ENCODE measurements around the gene ARHGDIA. TPM values are rescaled to one million over a fixed set of nuclear protein-coding genes. Genes with fewer than 3 reads are reported as not detected.

The ARHGDIA gene
- total RNA-seq, 6 experiments from 2014 or later: 758 to 1,040 (median 908) TPM

DNA sequence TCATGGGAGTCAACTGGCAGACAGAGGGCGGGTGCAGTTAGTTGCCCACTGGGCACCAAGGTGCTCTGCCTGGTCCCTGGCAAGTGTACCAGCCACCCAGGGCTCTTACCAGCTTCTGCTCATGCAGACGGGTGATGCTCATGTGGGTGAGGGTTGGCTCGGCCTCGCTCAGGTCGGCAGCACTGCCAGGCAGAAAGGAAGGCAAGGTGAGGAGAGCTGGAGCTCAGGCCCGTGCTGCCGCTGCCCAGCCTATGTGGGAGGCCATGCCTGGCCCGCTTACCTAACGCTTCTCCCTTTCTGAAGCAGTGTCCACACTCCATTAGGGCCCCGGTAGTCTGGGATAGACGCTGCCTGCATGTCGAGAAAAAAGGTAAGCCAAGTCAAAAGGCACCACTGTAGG lies 44.2 kb upstream of the ARHGDIA start:
- Mint-ChIP-seq H3K4me1 (ENCODE audit: low read depth) (peaks cover 27% of the 10 kb centered on the region), H3K9me3 (no peaks in the 10 kb centered on the region), H3K27ac (no peak overlapping the region), H3K4me3 (no peak overlapping the region), H3K27me3 (ENCODE audit: insufficient read depth) (no peaks in the 10 kb centered on the region; the same call in 1 of the 2 replicates), H3K36me3 (ENCODE audit: low read depth) (peaks cover 44% of the 10 kb centered on the region)
- no peak for TF ChIP-seq CTCF (IDR thresholded peaks at IDR 0.05)
- no peak for DNase-seq

GRCh38 chr17:81914103-81914850 lies 43.1 kb upstream of the ARHGDIA start:
- H3K4me1 Mint-ChIP-seq (ENCODE audit: low read depth): peaks cover 24% of the 10 kb centered on the region
- H3K9me3 Mint-ChIP-seq: no peaks in the 10 kb centered on the region
- no peak overlapping the region for H3K27ac Mint-ChIP-seq
- DNase-seq: no peak
- no peaks in the 10 kb centered on the region; the same call in 1 of the 2 replicates for H3K27me3 Mint-ChIP-seq (ENCODE audit: insufficient read depth)
- H3K4me3 Mint-ChIP-seq: no peak overlapping the region
- no peak for TF ChIP-seq CTCF (IDR thresholded peaks at IDR 0.05)
- peaks cover 40% of the 10 kb centered on the region for H3K36me3 Mint-ChIP-seq (ENCODE audit: low read depth)

DNA sequence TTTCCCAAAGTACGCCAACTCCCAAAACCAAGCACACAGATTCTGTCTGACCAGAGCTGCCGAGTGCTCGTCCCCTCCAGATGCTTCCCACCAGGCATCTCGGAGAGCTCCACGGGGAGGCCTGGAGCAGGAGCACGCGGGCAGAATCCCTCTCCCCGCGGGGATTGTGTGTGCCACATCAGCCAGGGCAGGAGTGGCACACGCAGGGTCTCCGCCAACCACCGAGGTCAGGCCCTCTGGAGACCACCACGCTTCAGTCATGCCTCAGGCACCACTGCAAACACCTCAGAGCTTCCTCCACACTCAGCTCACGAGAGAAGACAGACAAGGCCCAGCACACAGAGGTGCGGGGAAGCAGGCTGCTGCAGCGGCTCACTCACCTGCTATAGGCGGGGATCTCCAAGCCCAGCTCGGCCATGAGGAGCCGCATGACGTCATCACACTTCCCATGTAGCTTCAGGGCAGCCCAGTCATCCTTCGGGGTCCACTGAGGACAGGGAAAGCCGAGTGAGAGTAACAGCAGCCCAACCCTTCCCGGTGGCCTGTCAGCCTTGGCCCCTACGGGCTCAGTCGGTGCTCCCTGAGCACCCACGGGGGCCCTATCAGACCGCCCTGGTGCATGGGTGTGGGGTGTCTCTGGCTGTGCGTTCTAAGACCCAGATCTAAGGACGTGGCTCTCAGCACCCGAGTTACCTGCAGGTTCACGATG lies 42.4 kb upstream of the ARHGDIA start:
- no peaks in the 10 kb centered on the region for H3K9me3 Mint-ChIP-seq
- no peaks in the 10 kb centered on the region; the same call in 1 of the 2 replicates for H3K27me3 Mint-ChIP-seq (ENCODE audit: insufficient read depth)
- no peak overlapping the region for H3K27ac Mint-ChIP-seq
- no peak for TF ChIP-seq CTCF (IDR thresholded peaks at IDR 0.05)
- H3K36me3 Mint-ChIP-seq (ENCODE audit: low read depth): peaks cover 35% of the 10 kb centered on the region
- H3K4me3 Mint-ChIP-seq: no peak overlapping the region
- no peak for DNase-seq
- H3K4me1 Mint-ChIP-seq (ENCODE audit: low read depth): peaks cover 18% of the 10 kb centered on the region

GRCh38 chr17:81912441-81913309 lies 41.5 kb upstream of the ARHGDIA start:
- H3K4me1 Mint-ChIP-seq (ENCODE audit: low read depth): peaks cover 18% of the 10 kb centered on the region
- no peak overlapping the region for H3K4me3 Mint-ChIP-seq
- H3K27ac Mint-ChIP-seq: no peak overlapping the region
- no peaks in the 10 kb centered on the region; the same call in 1 of the 2 replicates for H3K27me3 Mint-ChIP-seq (ENCODE audit: insufficient read depth)
- H3K36me3 Mint-ChIP-seq (ENCODE audit: low read depth): peaks cover 35% of the 10 kb centered on the region
- no peaks in the 10 kb centered on the region for H3K9me3 Mint-ChIP-seq
- no peak for TF ChIP-seq CTCF (IDR thresholded peaks at IDR 0.05)
- DNase-seq: no peak

DNA sequence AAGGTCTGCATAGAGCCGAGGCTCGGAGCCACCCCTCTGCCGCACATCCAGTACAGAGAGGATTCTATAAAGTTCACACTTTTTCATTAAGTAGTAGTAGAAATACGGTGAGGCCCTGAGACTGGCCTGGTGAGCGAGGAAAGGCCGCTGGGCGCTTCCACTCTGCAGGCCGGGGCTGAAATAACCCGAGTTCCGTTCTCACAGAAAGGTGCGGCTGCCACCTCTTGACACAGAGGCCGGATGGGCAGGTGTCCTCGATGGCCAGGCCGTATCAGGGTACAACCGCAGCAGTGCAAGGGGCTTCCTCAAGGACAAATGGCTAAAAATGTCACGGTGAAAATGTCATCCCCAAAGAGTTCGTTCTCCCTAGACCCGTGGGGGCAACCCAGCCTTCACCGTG lies 40.8 kb upstream of the ARHGDIA start:
- no peaks in the 10 kb centered on the region for H3K27me3 Mint-ChIP-seq (ENCODE audit: insufficient read depth)
- H3K4me3 Mint-ChIP-seq: no peak overlapping the region
- peaks cover 32% of the 10 kb centered on the region for H3K36me3 Mint-ChIP-seq (ENCODE audit: low read depth)
- no peak for DNase-seq
- no peak overlapping the region for H3K27ac Mint-ChIP-seq
- no peaks in the 10 kb centered on the region for H3K9me3 Mint-ChIP-seq
- H3K4me1 Mint-ChIP-seq (ENCODE audit: low read depth): peaks cover 12% of the 10 kb centered on the region
- TF ChIP-seq CTCF (IDR thresholded peaks at IDR 0.05): no peak
